22Rv1 (cell line): Measurements from ENCODE around the gene PREX1.
"Not testable (repeated sequence)": the region's sequence is repeated elsewhere in the genome, so short reads cannot be mapped to it uniquely, and the experiment has no call there.

Source experiments
- H3K27ac ChIP-seq: fragments of 450-650 bp; 2 replicates; pipeline ENCODE4 v1.5.1; 2017
- CTCF ChIP-seq: fragments of 450-650 bp; IDR thresholded peaks from 2 replicates; pipeline ENCODE4 v1.5.1; 2017; ENCODE audit warnings: mild to moderate bottlenecking
- ZFX ChIP-seq: fragments of 450-650 bp; IDR thresholded peaks from 2 replicates; pipeline ENCODE4 v1.6.1; 2017; ENCODE audit warnings: antibody characterized with exemption, borderline replicate concordance

Gene PREX1

DNA sequence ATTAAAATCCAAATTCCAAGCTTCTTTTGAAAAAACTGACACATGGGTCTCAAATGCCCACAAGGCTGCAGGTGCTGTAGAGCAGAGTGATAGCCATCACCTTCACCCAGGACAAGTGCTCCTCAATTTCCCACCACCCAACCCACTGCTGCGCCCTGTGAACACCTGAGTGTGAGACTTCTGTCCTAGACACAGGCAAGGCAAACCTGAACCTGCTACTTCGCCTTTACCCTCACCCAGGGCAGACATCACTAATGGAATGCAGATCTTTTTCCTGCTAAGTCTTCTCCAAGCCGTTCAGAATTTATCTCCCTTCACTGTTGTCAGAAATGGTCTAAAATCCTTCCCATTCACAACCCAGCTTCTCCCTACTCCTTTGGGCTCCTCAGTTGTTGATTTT is 65.9 kb downstream of the PREX1 start:
- H3K27ac ChIP-seq: no peak overlapping the region
- TF ChIP-seq CTCF (no peak), ZFX (no peak)

DNA sequence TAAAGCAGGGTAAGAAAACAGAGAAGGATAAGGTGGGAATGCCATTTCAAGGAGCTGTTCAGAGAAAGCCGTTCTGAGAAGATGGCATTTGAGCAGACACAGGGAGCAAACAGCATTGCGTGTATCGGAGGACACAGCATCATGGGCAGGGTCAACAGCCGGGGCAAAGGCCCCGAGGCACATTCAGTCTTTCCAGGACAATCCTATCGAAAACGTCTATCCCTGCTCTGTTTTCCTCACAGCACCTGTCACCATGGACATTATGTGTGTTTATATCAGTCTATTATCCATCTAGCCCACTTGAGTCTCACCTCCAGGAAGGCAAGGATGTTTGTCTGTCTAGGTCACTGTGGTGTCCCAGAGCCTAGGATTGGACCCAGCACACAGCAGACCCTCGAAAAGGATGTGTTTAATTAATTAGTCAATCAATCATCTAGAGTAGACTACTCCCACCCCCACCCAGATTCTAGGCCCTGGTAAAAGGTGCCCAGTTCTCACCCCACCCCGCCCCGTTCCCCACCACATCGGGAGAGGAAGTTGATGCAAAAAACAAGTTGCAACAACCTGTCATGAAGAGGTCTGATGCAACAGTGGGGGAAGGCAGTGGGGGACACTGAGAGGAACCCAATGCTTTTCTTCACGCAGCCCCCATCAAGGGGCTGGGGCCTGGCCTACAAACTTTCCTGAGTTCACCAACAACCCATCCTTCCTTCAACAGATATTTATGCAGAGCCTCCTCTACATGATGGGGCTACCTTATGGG is 66.6 kb downstream of the PREX1 start:
- H3K27ac ChIP-seq: no peak overlapping the region

DNA sequence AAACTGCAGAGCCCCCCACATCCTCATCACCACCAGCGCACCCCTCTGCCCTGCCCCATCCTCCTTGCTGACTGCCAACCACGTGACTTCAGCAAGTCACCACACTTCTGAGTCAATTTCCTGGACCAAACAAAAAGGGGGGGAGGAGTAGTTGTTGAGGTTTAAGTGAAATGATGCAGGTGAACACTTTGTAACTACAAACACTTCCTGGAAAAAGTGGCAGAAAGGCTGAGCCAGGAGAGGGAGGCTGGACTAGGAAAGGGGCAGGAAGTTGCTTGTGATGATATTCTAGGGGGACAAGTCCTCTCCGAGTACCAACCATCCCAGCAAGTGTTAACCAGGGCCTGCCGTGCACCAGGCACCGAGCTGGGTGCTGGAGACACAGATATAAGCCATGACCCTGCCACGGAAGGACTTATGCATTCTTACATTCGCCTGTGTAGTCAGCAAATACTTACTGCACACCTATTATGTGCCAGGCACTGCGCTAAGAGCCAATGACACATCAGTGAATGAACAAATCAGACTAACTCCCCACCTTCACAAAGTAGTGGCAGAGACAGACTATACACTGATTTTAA is 67.3 kb downstream of the PREX1 start:
- TF ChIP-seq CTCF: no peak
- no peak for TF ChIP-seq ZFX
- H3K27ac ChIP-seq: no peak overlapping the region

More for the DNA sequence above, 66.6 kb downstream of the PREX1 start:
- TF ChIP-seq ZFX: no peak
- no peak for TF ChIP-seq CTCF

- H3K27ac ChIP-seq: no peak overlapping the region
- TF ChIP-seq CTCF (no peak), ZFX (no peak)
Measured at GRCh38 chr20:48759631-48760245, 68.1 kb downstream of the PREX1 start.

- no peak for TF ChIP-seq ZFX
- no peak for TF ChIP-seq CTCF
- no peak overlapping the region for H3K27ac ChIP-seq
Measured at GRCh38 chr20:48758206-48758820, 69.5 kb downstream of the PREX1 start.

DNA sequence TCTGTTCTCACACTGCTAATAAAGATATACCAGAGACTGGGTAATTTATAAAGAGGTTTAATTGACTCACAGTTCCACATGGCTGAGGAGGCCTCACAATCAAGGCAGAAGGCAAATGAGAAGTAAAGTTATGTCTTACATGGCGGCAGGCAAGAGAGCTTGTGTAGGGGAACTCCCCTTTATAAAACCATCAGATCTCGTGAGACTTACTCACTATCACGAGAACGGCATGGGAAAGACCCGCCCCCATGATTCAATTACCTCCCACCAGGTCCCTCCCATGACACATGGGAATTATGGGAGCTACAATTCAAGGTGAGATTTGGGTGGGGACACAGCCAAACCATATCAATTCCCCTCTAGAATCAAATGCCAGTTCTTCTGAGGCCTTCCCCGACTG is 71.0 kb downstream of the PREX1 start:
- not testable (repeated sequence) for H3K27ac ChIP-seq

DNA sequence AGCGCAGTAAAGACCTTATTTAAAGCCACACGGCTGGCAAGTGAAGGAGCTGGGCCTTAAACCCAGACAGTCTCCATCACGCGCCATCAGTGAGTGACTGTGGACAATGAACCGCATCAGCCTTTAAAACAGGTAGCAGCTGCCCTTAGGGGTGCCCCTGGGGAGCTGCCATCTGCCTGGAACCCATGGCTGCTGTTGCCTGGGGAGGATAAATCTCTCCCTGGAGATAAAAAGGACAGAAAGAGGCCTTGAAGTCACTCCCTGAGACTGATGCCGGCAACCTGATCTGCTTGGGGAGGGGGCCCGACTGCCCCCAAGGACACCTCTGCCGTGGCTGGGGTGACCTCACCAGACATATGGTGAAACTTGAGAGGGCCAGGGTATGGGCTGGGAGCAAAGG is 73.5 kb downstream of the PREX1 start:
- no peak for TF ChIP-seq ZFX
- no peak for TF ChIP-seq CTCF

More for the DNA sequence above, 73.5 kb downstream of the PREX1 start:
- no peak overlapping the region for H3K27ac ChIP-seq
